ENCODE measurements around the gene PPP2R3A. TPM values are rescaled to one million over a fixed set of nuclear protein-coding genes. Genes with fewer than 3 reads are reported as not detected.

Gene PPP2R3A
- total RNA-seq, 1 donor from 2014 or later: 14.8 TPM

DNA sequence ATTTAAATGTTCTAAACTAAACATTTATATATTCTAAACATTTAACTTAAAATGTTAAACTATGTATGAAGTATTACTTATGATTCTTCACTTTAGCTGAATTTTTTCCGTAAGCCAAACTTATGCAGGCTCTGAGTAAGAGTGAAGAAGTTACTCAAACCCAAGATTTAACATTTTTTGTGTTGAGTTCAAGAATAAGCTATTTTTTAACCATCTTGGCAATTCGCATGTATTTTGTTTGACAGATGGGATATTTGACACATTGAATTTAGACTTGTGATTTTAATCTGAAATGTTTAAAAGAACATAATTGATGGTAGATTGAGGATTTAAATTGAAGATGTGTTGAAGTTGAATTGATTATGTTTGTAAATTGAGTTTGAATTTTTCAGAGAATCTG lies 14.6 kb upstream of the PPP2R3A start:
- Mint-ChIP-seq H3K4me1 (ENCODE audit: low read depth) (no peaks in the 10 kb centered on the region), H3K9me3 (ENCODE audit: low read depth) (peaks cover 8% of the 10 kb centered on the region), H3K4me3 (ENCODE audit: unreplicated experiment) (no peak overlapping the region), H3K36me3 (ENCODE audit: low read depth) (peaks cover 2% of the 10 kb centered on the region), H3K27ac (ENCODE audit: unreplicated experiment) (no peak overlapping the region), H3K27me3 (ENCODE audit: low read depth) (peaks cover 18% of the 10 kb centered on the region)
- TF ChIP-seq CTCF (IDR thresholded peaks at IDR 0.05): no peak
- DNase-seq (ENCODE audit: low spot score): no peak

- Mint-ChIP-seq H3K4me1 (ENCODE audit: low read depth) (peaks cover 33% of the 10 kb centered on the region), H3K9me3 (ENCODE audit: low read depth) (peaks cover 15% of the 10 kb centered on the region), H3K27ac (ENCODE audit: unreplicated experiment) (peak overlapping the region; percentile 78), H3K27me3 (ENCODE audit: low read depth) (no peaks in the 10 kb centered on the region), H3K36me3 (ENCODE audit: low read depth) (peaks cover 12% of the 10 kb centered on the region), H3K4me3 (ENCODE audit: unreplicated experiment) (no peak overlapping the region)
- DNase-seq (ENCODE audit: low spot score): no peak
- TF ChIP-seq CTCF (IDR thresholded peaks at IDR 0.05): no peak
Observed at GRCh38 chr3:135964160-135964955, 1.2 kb upstream of the PPP2R3A start.

DNA sequence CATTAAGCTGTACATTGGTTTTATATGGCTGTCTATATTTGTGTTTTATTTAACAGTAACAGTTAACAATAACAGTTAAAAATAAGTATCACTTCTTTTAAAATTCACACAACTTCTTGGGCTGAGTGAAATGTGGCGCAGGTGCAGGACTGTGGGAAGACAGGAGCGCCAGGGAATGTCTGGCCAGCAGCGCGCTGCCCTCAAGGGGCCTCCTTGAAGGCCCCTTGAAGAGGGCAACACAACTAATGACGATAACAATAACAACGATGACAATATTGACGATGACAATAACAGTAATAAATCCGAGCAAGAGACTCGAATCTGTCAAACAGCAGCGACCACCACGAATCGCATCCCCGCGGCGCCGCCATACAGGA lies 411 bp upstream of the PPP2R3A start:
- no peak for TF ChIP-seq CTCF (IDR thresholded peaks at IDR 0.05)
- peak overlapping the region; percentile 76 for H3K4me3 Mint-ChIP-seq (ENCODE audit: unreplicated experiment)
- peaks cover 10% of the 10 kb centered on the region for H3K36me3 Mint-ChIP-seq (ENCODE audit: low read depth)
- H3K27ac Mint-ChIP-seq (ENCODE audit: unreplicated experiment): peak overlapping the region; percentile 78
- peaks cover 9% of the 10 kb centered on the region for H3K9me3 Mint-ChIP-seq (ENCODE audit: low read depth)
- no peak for DNase-seq (ENCODE audit: low spot score)
- peaks cover 35% of the 10 kb centered on the region for H3K4me1 Mint-ChIP-seq (ENCODE audit: low read depth)
- no peaks in the 10 kb centered on the region for H3K27me3 Mint-ChIP-seq (ENCODE audit: low read depth)

GRCh38 chr3:135966271-135966961 lies 888 bp downstream of the PPP2R3A start:
- TF ChIP-seq CTCF (IDR thresholded peaks at IDR 0.05): peak; percentile 57
- H3K27ac Mint-ChIP-seq (ENCODE audit: unreplicated experiment): peak overlapping the region; percentile 90
- H3K9me3 Mint-ChIP-seq (ENCODE audit: low read depth): no peaks in the 10 kb centered on the region
- peaks cover 42% of the 10 kb centered on the region for H3K4me1 Mint-ChIP-seq (ENCODE audit: low read depth)
- H3K4me3 Mint-ChIP-seq (ENCODE audit: unreplicated experiment): peak overlapping the region; percentile 81
- H3K36me3 Mint-ChIP-seq (ENCODE audit: low read depth): peaks cover 3% of the 10 kb centered on the region
- DNase-seq (ENCODE audit: low spot score): peak; percentile 88
- H3K27me3 Mint-ChIP-seq (ENCODE audit: low read depth): no peaks in the 10 kb centered on the region

GRCh38 chr3:135966962-135967274 lies 1.4 kb downstream of the PPP2R3A start:
- H3K27me3 Mint-ChIP-seq (ENCODE audit: low read depth): no peaks in the 10 kb centered on the region
- TF ChIP-seq CTCF (IDR thresholded peaks at IDR 0.05): no peak
- peaks cover 42% of the 10 kb centered on the region for H3K4me1 Mint-ChIP-seq (ENCODE audit: low read depth)
- DNase-seq (ENCODE audit: low spot score): no peak
- peak overlapping the region; percentile 90 for H3K27ac Mint-ChIP-seq (ENCODE audit: unreplicated experiment)
- peaks cover 3% of the 10 kb centered on the region for H3K36me3 Mint-ChIP-seq (ENCODE audit: low read depth)
- H3K4me3 Mint-ChIP-seq (ENCODE audit: unreplicated experiment): peak overlapping the region; percentile 81
- no peaks in the 10 kb centered on the region for H3K9me3 Mint-ChIP-seq (ENCODE audit: low read depth)

Measured in chondrocyte (in vitro differentiated cells).